ENCODE results near the gene ADAM30.

DNA sequence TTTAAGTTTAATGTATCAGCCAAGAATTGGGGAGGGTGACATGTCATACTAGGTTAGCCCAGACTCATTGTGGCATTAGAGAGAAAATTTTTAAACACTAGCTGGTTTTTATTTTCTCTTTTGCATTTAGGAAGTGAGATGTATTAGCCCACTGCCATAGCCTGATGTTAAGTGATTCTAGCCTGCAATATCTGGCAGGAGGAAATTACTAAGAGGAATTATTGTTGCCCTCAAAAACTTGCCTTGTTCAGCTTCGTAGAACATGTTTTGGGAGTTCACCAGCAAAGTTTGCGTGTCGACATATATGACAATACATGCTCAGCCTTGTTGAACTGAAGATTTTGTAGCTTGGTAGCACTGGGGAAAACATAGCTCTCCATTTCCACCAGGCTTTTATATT is 12.5 kb downstream of the ADAM30 start:
- TF ChIP-seq, protein P1, sequence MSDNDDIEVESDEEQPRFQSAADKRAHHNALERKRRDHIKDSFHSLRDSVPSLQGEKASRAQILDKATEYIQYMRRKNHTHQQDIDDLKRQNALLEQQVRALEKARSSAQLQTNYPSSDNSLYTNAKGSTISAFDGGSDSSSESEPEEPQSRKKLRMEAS (IDR thresholded peaks at IDR 0.05; ENCODE audit: low read depth, low read length), result no peak
- TF ChIP-seq POLR2A (IDR thresholded peaks at IDR 0.05; ENCODE audit: extremely low read depth, insufficient read length), result no peak

Measured in NB4 (cell line).